HepG2 (cell line): Measurements from ENCODE around the gene MIEF2. TPM values are rescaled to one million over a fixed set of nuclear protein-coding genes. Genes with fewer than 3 reads are reported as not detected.

Experiments used
- CSRNP2 ChIP-seq: sonication (generic); formaldehyde crosslinking; conservative IDR thresholded peaks from 2 replicates; pipeline ENCODE4 v1.8.0; 2022; ENCODE audit warnings: low read depth, missing genetic modification reagents
- CTCF ChIP-seq: sonication (generic); formaldehyde crosslinking; IDR thresholded peaks from 2 replicates; pipeline ENCODE4 v1.5.0; 2020; ENCODE audit warnings: mild to moderate bottlenecking, missing genetic modification reagents, moderate library complexity
- EP300 ChIP-seq, 3 experiments: sonication (generic) in 1 of 3; formaldehyde crosslinking in 1 of 3; IDR thresholded peaks; 2 replicates each; pipeline versions ENCODE4 v1.5.1 to v1.6.1; 2011 to 2020; ENCODE audit warnings: low read depth in 2 of 3, low read length in 2 of 3, borderline replicate concordance in 1 of 3, improper control_type of control experiment in 1 of 3, mild to moderate bottlenecking in 1 of 3, missing genetic modification reagents in 1 of 3, moderate library complexity in 1 of 3
- FOXP4 ChIP-seq: sonication (generic); formaldehyde crosslinking; IDR thresholded peaks from 2 replicates; pipeline ENCODE4 v1.4.0; 2020; ENCODE audit warnings: missing genetic modification reagents
- HNRNPH1 ChIP-seq: fragments of 200-400 bp; formaldehyde crosslinking; optimal IDR thresholded peaks from 2 replicates; pipeline ENCODE3; 2017; ENCODE audit warnings: mild to moderate bottlenecking, low read depth, low read length
- HOXA3 ChIP-seq: sonication (generic); formaldehyde crosslinking; IDR thresholded peaks from 2 replicates; pipeline ENCODE4 v1.5.0; 2020; ENCODE audit warnings: missing genetic modification reagents
- IRF1 ChIP-seq: sonication (generic); formaldehyde crosslinking; IDR thresholded peaks from 2 replicates; pipeline ENCODE4 v1.4.0; 2020; ENCODE audit warnings: low read depth, mild to moderate bottlenecking, missing genetic modification reagents
- MZF1 ChIP-seq: sonication (generic); formaldehyde crosslinking; IDR thresholded peaks from 2 replicates; pipeline ENCODE4 v1.8.1; 2023; ENCODE audit warnings: mild to moderate bottlenecking, missing genetic modification reagents, borderline replicate concordance
- NCOA5 ChIP-seq: sonication (generic); formaldehyde crosslinking; IDR thresholded peaks from 2 replicates; pipeline ENCODE4 v1.4.0; 2020; ENCODE audit warnings: missing genetic modification reagents
- NR1H2 ChIP-seq: sonication (generic); formaldehyde crosslinking; IDR thresholded peaks from 2 replicates; pipeline ENCODE4 v1.8.1; 2022; ENCODE audit warnings: low read depth, missing genetic modification reagents, borderline replicate concordance
- NR2C2 ChIP-seq: sonication (generic); formaldehyde crosslinking; IDR thresholded peaks from 2 replicates; pipeline ENCODE4 v1.4.0; 2020; ENCODE audit warnings: missing genetic modification reagents, mild to moderate bottlenecking, moderate library complexity, borderline replicate concordance
- SP2 ChIP-seq: sonication (generic); formaldehyde crosslinking; IDR thresholded peaks from 2 replicates; pipeline ENCODE4 v1.5.1; 2020; ENCODE audit warnings: mild to moderate bottlenecking, missing genetic modification reagents
- STAT5B ChIP-seq: sonication (generic); formaldehyde crosslinking; IDR thresholded peaks from 2 replicates; pipeline ENCODE4 v1.4.0; 2020; ENCODE audit warnings: missing genetic modification reagents
- TCF12 ChIP-seq, 2 experiments: fragments of 450-650 bp in 1 of 2; sonication (generic) in 1 of 2; formaldehyde crosslinking in 1 of 2; IDR thresholded peaks; 2 replicates each; pipeline versions ENCODE4 v1.6.1 to v1.8.0; 2017 to 2022; ENCODE audit warnings: antibody characterized with exemption in 1 of 2, mild to moderate bottlenecking in 1 of 2, missing genetic modification reagents in 1 of 2, moderate library complexity in 1 of 2
- TFE3 ChIP-seq: IDR thresholded peaks from 2 replicates; pipeline ENCODE4 v1.6.1; 2016
- THAP8 ChIP-seq: sonication (generic); formaldehyde crosslinking; IDR thresholded peaks from 2 replicates; pipeline ENCODE4 v1.5.1; 2020; ENCODE audit warnings: missing genetic modification reagents, mild to moderate bottlenecking, borderline replicate concordance
- ZC3H13 ChIP-seq: sonication (generic); formaldehyde crosslinking; IDR thresholded peaks from 2 replicates; pipeline ENCODE4 v1.8.1; 2023; ENCODE audit warnings: mild to moderate bottlenecking, missing genetic modification reagents, moderate library complexity
- ZNF564 ChIP-seq: sonication (generic); formaldehyde crosslinking; IDR thresholded peaks from 2 replicates; pipeline ENCODE4 v1.8.1; 2023; ENCODE audit warnings: mild to moderate bottlenecking, missing genetic modification reagents
- polyA plus RNA-seq, 8 experiments: library from polyadenylated mRNA; depleted of rRNA in 3 of 8; stranded (reverse) in 7 of 8; unstranded in 1 of 8; fragments of >200 nt; fragmentation: Illumina TruSeq in 4 of 8; extraction: Trizol in 4 of 8; gene quantifications; 2 replicates each; pipeline versions ENCODE4 v1.2.1 to v1.2.3, GENCODE V29; 2011 to 2016; ENCODE audit warnings: low read depth in 4 of 8, missing spikeins in 1 of 8, mixed read lengths in 1 of 8; ENCODE audit not compliant: insufficient read depth in 1 of 8
- total RNA-seq, 5 experiments: library from RNA; depleted of rRNA; stranded (reverse); fragments of >200 nt; fragmentation: Illumina TruSeq; extraction: Trizol; gene quantifications; 2 replicates each; pipeline ENCODE4 v1.2.3, GENCODE V29; 2016; ENCODE audit warnings: low read depth in 1 of 5

The MIEF2 gene
- total and polyA plus RNA-seq, 2 of the 13 experiments (the other 11 are each of a cell fraction or from before 2014, with no cell fraction given): 6.0 to 8.0 TPM

GRCh38 chr17:18225121-18225641 lies 35.3 kb upstream of the MIEF2 start, which contains the start of gene LLGL1 (continued):
- no peak; the same call in 1 of the 2 replicates for TF ChIP-seq TFE3 (CRISPR knock-in tag)
- TF ChIP-seq SP2 (CRISPR knock-in tag): peak; percentile 90
- no peak for TF ChIP-seq ZNF564
- no peak for TF ChIP-seq HNRNPH1
- TF ChIP-seq ZC3H13 (CRISPR knock-in tag): no peak
- TF ChIP-seq EP300 (IDR thresholded peaks at IDR 0.05; ENCODE audit: low read depth in 2 of 2, low read length in 2 of 2): no peak
- TF ChIP-seq EP300 (CRISPR knock-in tag; IDR thresholded peaks at IDR 0.05; ENCODE audit: borderline replicate concordance): no peak
- no peak for TF ChIP-seq NCOA5
- TF ChIP-seq CTCF (CRISPR knock-in tag): no peak
- TF ChIP-seq TCF12 (IDR thresholded peaks at IDR 0.05): no peak
- TF ChIP-seq TCF12 (CRISPR knock-in tag; IDR thresholded peaks at IDR 0.05): no peak
- no peak for TF ChIP-seq NR1H2 (CRISPR knock-in tag)
- no peak for TF ChIP-seq NR2C2
- TF ChIP-seq CSRNP2 (CRISPR knock-in tag): no peak
- no peak; the same call in none of the 2 replicates for TF ChIP-seq HOXA3 (CRISPR knock-in tag)
- TF ChIP-seq IRF1 (CRISPR knock-in tag): no peak
- TF ChIP-seq FOXP4 (CRISPR knock-in tag): no peak
- TF ChIP-seq MZF1 (CRISPR knock-in tag): no peak
- no peak for TF ChIP-seq THAP8
- no peak for TF ChIP-seq STAT5B
